Esophagus (tissue), 2 donors: ENCODE data around the gene HOXC11. TPM values are rescaled to one million over a fixed set of nuclear protein-coding genes. Genes with fewer than 3 reads are reported as not detected.

Experiments
- H3K27ac ChIP-seq, 2 donors: one replicate each; pipeline ENCODE4 v1.5.1; 2013; ENCODE audit warnings: low read depth in 2 of 2, mild to moderate bottlenecking in 2 of 2, inconsistent platforms in 1 of 2, low read length in 1 of 2, moderate library complexity in 1 of 2
- H3K27me3 ChIP-seq, 2 donors: one replicate each; pipeline ENCODE4 v1.6.1; 2013; ENCODE audit warnings: low read length in 2 of 2, control low read depth in 1 of 2, mild to moderate bottlenecking in 1 of 2; ENCODE audit not compliant: insufficient read depth in 2 of 2, control insufficient read depth in 1 of 2
- H3K36me3 ChIP-seq, 2 donors: one replicate each; pipeline ENCODE4 v1.6.1; 2013; ENCODE audit warnings: low read length in 1 of 2; ENCODE audit not compliant: control insufficient read depth in 2 of 2, insufficient read depth in 2 of 2
- H3K4me1 ChIP-seq, 2 donors: one replicate each; pipeline ENCODE4 v1.6.1; 2013; ENCODE audit warnings: low read length in 1 of 2; ENCODE audit not compliant: control insufficient read depth in 2 of 2, insufficient read depth in 2 of 2
- H3K4me3 ChIP-seq, 2 donors: one replicate each; pipeline ENCODE4 v1.5.1; 2013; ENCODE audit warnings: low read length in 2 of 2, mild to moderate bottlenecking in 2 of 2, low read depth in 1 of 2, moderate library complexity in 1 of 2
- H3K9me3 ChIP-seq, 2 donors: one replicate each; pipeline ENCODE4 v1.6.1; 2013; ENCODE audit warnings: mild to moderate bottlenecking in 2 of 2, low read depth in 1 of 2, low read length in 1 of 2, moderate library complexity in 1 of 2; ENCODE audit not compliant: control insufficient read depth in 2 of 2, insufficient read depth in 1 of 2
- WGBS, 2 donors: extraction: QIAGEN DNeasy Blood & Tissue Kit; methylation state at CpG; one replicate each; pipeline ENCODE4 v1.1.7; 2013; 5-methylcytosine and 5-hydroxymethylcytosine counted together
- polyA plus RNA-seq, 2 donors: library from polyadenylated mRNA; stranded (reverse); fragments of 200-250 nt; gene quantifications; one replicate each; pipeline ENCODE4 v1.2.3, GENCODE V29; 2013
- donor health status: healthy with polysubstance abuse.
- donor health status: Bipolar disorder and iron deficiency.

Gene HOXC11
- polyA plus RNA-seq, 2 donors, result not detected

GRCh38 chr12:53977596-53978445 is 4.9 kb downstream of the HOXC11 start:
- WGBS, 2 donors, result 5 to 13% methylated on average over 11 of the region's 11 CpGs
- no peak overlapping the region for H3K27ac ChIP-seq
- H3K4me1 ChIP-seq, result peaks cover 6 to 9% of the 10 kb centered on the region in 2 donors
- no peak overlapping the region for H3K4me3 ChIP-seq
- no peaks in the 10 kb centered on the region for H3K36me3 ChIP-seq
- H3K27me3 ChIP-seq, result peaks cover 7 to 45% of the 10 kb centered on the region in 2 donors
- peaks cover 2 to 3% of the 10 kb centered on the region in 2 donors for H3K9me3 ChIP-seq

- Histone ChIP-seq H3K4me3 (no peak overlapping the region), H3K27me3 (peaks cover 7 to 44% of the 10 kb centered on the region in 2 donors), H3K36me3 (no peaks in the 10 kb centered on the region), H3K4me1 (peaks cover under 1 to 6% of the 10 kb centered on the region in 2 donors), H3K9me3 (peaks cover 0 to 2% of the 10 kb centered on the region in 2 donors), H3K27ac (no peak overlapping the region)
- WGBS, 2 donors, result 7 to 9% methylated on average over 15 of the region's 15 CpGs
These were observed 5.8 kb downstream of the HOXC11 start for GRCh38 chr12:53978477-53979356.

- H3K36me3 ChIP-seq, result no peaks in the 10 kb centered on the region
- H3K4me1 ChIP-seq, result peaks cover 0 to 2% of the 10 kb centered on the region in 2 donors
- no peak overlapping the region for H3K27ac ChIP-seq
- WGBS, 2 donors, result 28 to 48% methylated on average over 7 of the region's 7 CpGs
- peaks cover 0 to 2% of the 10 kb centered on the region in 2 donors for H3K9me3 ChIP-seq
- no peak overlapping the region for H3K4me3 ChIP-seq
- peaks cover 7 to 41% of the 10 kb centered on the region in 2 donors for H3K27me3 ChIP-seq
These were observed 7.3 kb downstream of the HOXC11 start for GRCh38 chr12:53980104-53980801.

GRCh38 chr12:53980802-53981496 is 8.0 kb downstream of the HOXC11 start:
- Histone ChIP-seq H3K27me3 (peaks cover 7 to 47% of the 10 kb centered on the region in 2 donors), H3K9me3 (peaks cover 0 to 2% of the 10 kb centered on the region in 2 donors), H3K4me1 (peaks cover 0 to 9% of the 10 kb centered on the region in 2 donors), H3K36me3 (no peaks in the 10 kb centered on the region), H3K27ac (no peak overlapping the region), H3K4me3 (no peak overlapping the region)
- 38 to 40% methylated on average over 15 of the region's 15 CpGs for WGBS, 2 donors

- 29 to 31% methylated on average over 30 of the region's 30 CpGs for WGBS, 2 donors
- H3K9me3 ChIP-seq, result peaks cover 0 to 2% of the 10 kb centered on the region in 2 donors
- H3K27me3 ChIP-seq, result peaks cover 7 to 49% of the 10 kb centered on the region in 2 donors
- H3K27ac ChIP-seq, result no peak overlapping the region
- peaks cover 0 to 12% of the 10 kb centered on the region in 2 donors for H3K4me1 ChIP-seq
- H3K4me3 ChIP-seq, result no peak overlapping the region
- H3K36me3 ChIP-seq, result no peaks in the 10 kb centered on the region
These were observed 9.0 kb downstream of the HOXC11 start for GRCh38 chr12:53981634-53982565.

- Histone ChIP-seq H3K36me3 (no peaks in the 10 kb centered on the region), H3K27me3 (peaks cover 4 to 57% of the 10 kb centered on the region in 2 donors), H3K9me3 (peaks cover 2 to 3% of the 10 kb centered on the region in 2 donors), H3K4me3 (no peak overlapping the region), H3K27ac (no peak overlapping the region), H3K4me1 (peaks cover 0 to 12% of the 10 kb centered on the region in 2 donors)
- WGBS, 2 donors, result 19 to 21% methylated on average over 26 of the region's 26 CpGs
These were observed 10.0 kb downstream of the HOXC11 start for GRCh38 chr12:53982648-53983567.

- Histone ChIP-seq H3K27ac (no peak overlapping the region), H3K9me3 (peaks cover 2 to 3% of the 10 kb centered on the region in 2 donors), H3K27me3 (peaks cover 4 to 62% of the 10 kb centered on the region in 2 donors), H3K36me3 (no peaks in the 10 kb centered on the region), H3K4me1 (peaks cover 0 to 12% of the 10 kb centered on the region in 2 donors), H3K4me3 (no peak overlapping the region)
- WGBS, 2 donors, result 9 to 11% methylated on average over 17 of the region's 17 CpGs
These were observed 10.6 kb downstream of the HOXC11 start for GRCh38 chr12:53983568-53983949.
